ENCODE measurements around the gene SLC29A3.

DNA sequence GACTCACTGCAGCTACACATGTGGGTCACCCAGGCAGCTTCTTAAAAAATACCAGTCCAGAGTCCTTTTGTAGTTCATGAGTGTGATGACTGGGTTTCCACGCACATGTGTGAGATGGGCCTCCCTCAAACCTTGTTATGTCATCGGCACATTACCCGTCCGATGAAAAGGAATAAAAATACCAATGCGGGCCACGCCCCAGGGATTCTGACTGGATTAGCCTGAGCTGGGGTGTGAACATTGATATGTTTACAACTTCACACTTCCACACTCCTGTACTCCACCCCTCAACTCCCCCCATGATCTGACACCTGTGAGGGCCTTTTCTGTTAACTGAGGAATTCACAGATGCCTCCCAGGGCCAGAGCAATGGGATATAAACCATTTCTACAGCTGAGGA, 6.2 kb downstream of the SLC29A3 start:
- TF ChIP-seq CTCF (IDR thresholded peaks at IDR 0.05) (no peak), POLR2AphosphoS5 (IDR thresholded peaks at IDR 0.05) (no peak), POLR2A (IDR thresholded peaks at IDR 0.05) (no peak)

Measured in breast epithelium (tissue), 3 donors.